GM10248 (cell line): ENCODE measurements around the gene AMPH.
"Not testable (repeated sequence)": the region's sequence is repeated elsewhere in the genome, so short reads cannot be mapped to it uniquely, and the experiment has no call there.

Source experiments
- CTCF ChIA-PET: fragments of 300-600 bp; sonication (Branson Sonifier 250); formaldehyde crosslinking; extraction: SDS; loops from one replicate; lab custom pipeline; 2021; ENCODE audit warnings: antibody characterized with exemption; lab: Yijun Ruan, JAX
- POLR2A ChIA-PET: fragments of 350-650 bp; sonication (Branson Sonifier 250); formaldehyde crosslinking; extraction: SDS; loops from one replicate; lab custom pipeline; 2020; ENCODE audit warnings: antibody characterized with exemption; lab: Yijun Ruan, JAX
- DNase-seq: peaks from one replicate; pipeline ENCODE4 v3.0.0; 2012; ENCODE audit errors: extremely low spot score
- CTCF ChIP-seq: IDR thresholded peaks from 2 replicates; pipeline ENCODE4 v1.5.1; 2012; ENCODE audit warnings: mild to moderate bottlenecking, low read depth; ENCODE audit errors: extremely low read depth, missing control alignments, control extremely low read depth

Gene AMPH

GRCh38 chr7:38592737-38593288, 38.4 kb downstream of the AMPH start:
- TF ChIP-seq CTCF, result no peak
- POLR2A ChIA-PET, result no interaction called here
- CTCF ChIA-PET, result interaction anchor here (1.1 to 1.4 kb wide), 2 partner anchors 9 kb away, joined by 3 to 4 read pairs; no protein-coding TSS in a partner anchor
- DNase-seq, result no peak

- CTCF ChIA-PET, result no interaction called here
- DNase-seq, result no peak
- POLR2A ChIA-PET, result no interaction called here
- no peak for TF ChIP-seq CTCF
These were observed 45.4 kb downstream of the AMPH start for GRCh38 chr7:38585572-38586354.

- POLR2A ChIA-PET, result no interaction called here
- CTCF ChIA-PET, result interaction anchor here (1.3 kb wide), 1 partner anchor 8 kb away, joined by 4 read pairs; no protein-coding TSS in a partner anchor
- DNase-seq, result no peak
- no peak for TF ChIP-seq CTCF
These were observed 46.5 kb downstream of the AMPH start for GRCh38 chr7:38584443-38585210.

- no peak for TF ChIP-seq CTCF
- ChIA-PET CTCF (no interaction called here), POLR2A (no interaction called here)
- DNase-seq, result no peak
These were observed 50.7 kb downstream of the AMPH start for GRCh38 chr7:38580485-38580884.

GRCh38 chr7:38574086-38574485, 57.1 kb downstream of the AMPH start:
- ChIA-PET CTCF (no interaction called here), POLR2A (no interaction called here)
- TF ChIP-seq CTCF, result no peak
- no peak for DNase-seq

GRCh38 chr7:38571620-38572019, 59.6 kb downstream of the AMPH start:
- DNase-seq, POLR2A ChIA-PET, CTCF ChIA-PET: not testable (repeated sequence)
